SK-N-SH treated with all-trans-retinoic acid at 6 μM for 48 hours (cell line): ENCODE data around the gene ANKRD2.

Experiments used
- ATAC-seq: fragments of 200-7000 bp; cut with Tn5 transposase; 3 replicates; pipeline ENCODE4 v1.9.1; 2020; ENCODE audit warnings: mild to moderate bottlenecking, moderate library complexity
- BACH2 ChIP-seq: fragments of 250-450 bp; sonication (Bioruptor Pico); IDR thresholded peaks from 2 replicates; pipeline ENCODE4 v1.9.0; 2021; ENCODE audit warnings: mild to moderate bottlenecking, borderline replicate concordance
- CREB5 ChIP-seq: fragments of 250-450 bp; sonication (Bioruptor Pico); IDR thresholded peaks from 2 replicates; pipeline ENCODE4 v1.5.1; 2020; ENCODE audit warnings: low read depth, mild to moderate bottlenecking, moderate library complexity
- ESRRG ChIP-seq: fragments of 250-450 bp; sonication (Bioruptor Pico); IDR thresholded peaks from 2 replicates; pipeline ENCODE4 v1.6.1; 2021; ENCODE audit warnings: mild to moderate bottlenecking
- GLIS3 ChIP-seq: fragments of 250-450 bp; sonication (Bioruptor Pico); IDR thresholded peaks from 2 replicates; pipeline ENCODE4 v1.5.0; 2020; ENCODE audit warnings: mild to moderate bottlenecking, moderate library complexity
- OSR1 ChIP-seq: fragments of 250-450 bp; sonication (Bioruptor Pico); IDR thresholded peaks from 2 replicates; pipeline ENCODE4 v1.8.0; 2022; ENCODE audit warnings: moderate library complexity, mild to moderate bottlenecking, inconsistent platforms
- SNAI2 ChIP-seq: fragments of 250-450 bp; sonication (Bioruptor Pico); IDR thresholded peaks from 2 replicates; pipeline ENCODE4 v1.5.0; 2020; ENCODE audit warnings: mild to moderate bottlenecking, moderate library complexity
- TCF4 ChIP-seq: fragments of 250-450 bp; sonication (Bioruptor Pico); IDR thresholded peaks from 2 replicates; pipeline ENCODE4 v1.8.0; 2021; ENCODE audit warnings: mild to moderate bottlenecking, moderate library complexity, borderline replicate concordance
- TSHZ2 ChIP-seq: fragments of 250-450 bp; sonication (Bioruptor Pico); IDR thresholded peaks from 2 replicates; pipeline ENCODE4 v1.5.0; 2020; ENCODE audit warnings: mild to moderate bottlenecking, moderate library complexity
- ZC3H10 ChIP-seq: fragments of 250-450 bp; sonication (Bioruptor Pico); IDR thresholded peaks from 2 replicates; pipeline ENCODE4 v1.5.1; 2021; ENCODE audit warnings: mild to moderate bottlenecking, moderate library complexity
- ZFP3 ChIP-seq: fragments of 250-450 bp; sonication (Bioruptor Pico); IDR thresholded peaks from 2 replicates; pipeline ENCODE4 v1.5.0; 2020; ENCODE audit warnings: mild to moderate bottlenecking, moderate library complexity
- ZFP30 ChIP-seq: fragments of 450-650 bp; formaldehyde crosslinking; IDR thresholded peaks from 2 replicates; pipeline ENCODE4 v1.5.0; 2022; ENCODE audit warnings: mild to moderate bottlenecking, moderate library complexity
- ZNF565 ChIP-seq: fragments of 450-650 bp; formaldehyde crosslinking; conservative IDR thresholded peaks from 2 replicates; pipeline ENCODE4 v1.5.0; 2020; ENCODE audit warnings: low read depth, mild to moderate bottlenecking, moderate library complexity
- ZNF70 ChIP-seq: fragments of 450-650 bp; formaldehyde crosslinking; IDR thresholded peaks from 2 replicates; pipeline ENCODE4 v1.5.0; 2020; ENCODE audit warnings: mild to moderate bottlenecking, moderate library complexity
- TF ChIP-seq, protein P1 (sequence below): fragments of 250-450 bp; sonication (Bioruptor Pico); IDR thresholded peaks from 2 replicates; pipeline ENCODE4 v1.8.0; 2021; ENCODE audit warnings: low read depth, mild to moderate bottlenecking, moderate library complexity, borderline replicate concordance
- TF ChIP-seq, protein P2 (sequence below): fragments of 250-450 bp; sonication (Bioruptor Pico); IDR thresholded peaks from 2 replicates; pipeline ENCODE4 v1.5.1; 2021; ENCODE audit warnings: mild to moderate bottlenecking, moderate library complexity
- TF ChIP-seq, protein P3 (sequence below): fragments of 250-450 bp; sonication (Bioruptor Pico); IDR thresholded peaks from 2 replicates; pipeline ENCODE4 v1.8.0; 2020; ENCODE audit warnings: mild to moderate bottlenecking, moderate library complexity, borderline replicate concordance

Gene ANKRD2

DNA sequence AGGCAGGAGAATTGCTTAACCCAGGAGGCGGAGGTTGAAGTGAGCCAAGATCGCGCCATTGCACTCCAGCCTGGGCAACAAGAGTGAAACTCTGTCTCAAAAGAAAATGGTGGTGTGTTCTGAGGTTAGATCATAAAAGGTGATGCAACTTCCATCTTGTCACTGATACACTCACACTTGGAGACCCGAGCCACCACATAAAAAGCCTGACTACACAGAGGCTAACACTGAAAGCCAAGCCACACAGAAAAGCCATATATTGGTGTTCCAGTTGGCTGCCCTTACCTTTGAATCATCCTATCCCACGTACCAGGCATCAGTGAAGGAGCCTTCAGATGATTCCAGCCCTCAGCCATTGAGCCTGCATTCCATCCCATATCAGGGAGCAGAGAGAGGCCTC is 56.7 kb downstream of the ANKRD2 start (continued):
- no peak for TF ChIP-seq CREB5 (CRISPR knock-in tag)
- no peak for TF ChIP-seq SNAI2 (CRISPR knock-in tag)
- no peak for TF ChIP-seq ZFP30 (CRISPR knock-in tag)

GRCh38 chr10:97631098-97631497 is 58.5 kb downstream of the ANKRD2 start:
- no peak for ATAC-seq
- TF ChIP-seq OSR1 (no peak), BACH2 (CRISPR knock-in tag) (no peak), ZFP3 (CRISPR knock-in tag) (no peak), CREB5 (CRISPR knock-in tag) (no peak), ESRRG (CRISPR knock-in tag) (no peak), ZNF565 (CRISPR knock-in tag) (no peak), TSHZ2 (CRISPR knock-in tag) (no peak)
- TF ChIP-seq, protein P1, sequence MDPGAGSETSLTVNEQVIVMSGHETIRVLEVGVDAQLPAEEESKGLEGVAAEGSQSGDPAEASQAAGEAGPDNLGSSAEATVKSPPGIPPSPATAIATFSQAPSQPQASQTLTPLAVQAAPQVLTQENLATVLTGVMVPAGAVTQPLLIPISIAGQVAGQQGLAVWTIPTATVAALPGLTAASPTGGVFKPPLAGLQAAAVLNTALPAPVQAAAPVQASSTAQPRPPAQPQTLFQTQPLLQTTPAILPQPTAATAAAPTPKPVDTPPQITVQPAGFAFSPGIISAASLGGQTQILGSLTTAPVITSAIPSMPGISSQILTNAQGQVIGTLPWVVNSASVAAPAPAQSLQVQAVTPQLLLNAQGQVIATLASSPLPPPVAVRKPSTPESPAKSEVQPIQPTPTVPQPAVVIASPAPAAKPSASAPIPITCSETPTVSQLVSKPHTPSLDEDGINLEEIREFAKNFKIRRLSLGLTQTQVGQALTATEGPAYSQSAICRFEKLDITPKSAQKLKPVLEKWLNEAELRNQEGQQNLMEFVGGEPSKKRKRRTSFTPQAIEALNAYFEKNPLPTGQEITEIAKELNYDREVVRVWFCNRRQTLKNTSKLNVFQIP (CRISPR knock-in tag) = no peak
- TF ChIP-seq, all 23 proteins: peak for 0

DNA sequence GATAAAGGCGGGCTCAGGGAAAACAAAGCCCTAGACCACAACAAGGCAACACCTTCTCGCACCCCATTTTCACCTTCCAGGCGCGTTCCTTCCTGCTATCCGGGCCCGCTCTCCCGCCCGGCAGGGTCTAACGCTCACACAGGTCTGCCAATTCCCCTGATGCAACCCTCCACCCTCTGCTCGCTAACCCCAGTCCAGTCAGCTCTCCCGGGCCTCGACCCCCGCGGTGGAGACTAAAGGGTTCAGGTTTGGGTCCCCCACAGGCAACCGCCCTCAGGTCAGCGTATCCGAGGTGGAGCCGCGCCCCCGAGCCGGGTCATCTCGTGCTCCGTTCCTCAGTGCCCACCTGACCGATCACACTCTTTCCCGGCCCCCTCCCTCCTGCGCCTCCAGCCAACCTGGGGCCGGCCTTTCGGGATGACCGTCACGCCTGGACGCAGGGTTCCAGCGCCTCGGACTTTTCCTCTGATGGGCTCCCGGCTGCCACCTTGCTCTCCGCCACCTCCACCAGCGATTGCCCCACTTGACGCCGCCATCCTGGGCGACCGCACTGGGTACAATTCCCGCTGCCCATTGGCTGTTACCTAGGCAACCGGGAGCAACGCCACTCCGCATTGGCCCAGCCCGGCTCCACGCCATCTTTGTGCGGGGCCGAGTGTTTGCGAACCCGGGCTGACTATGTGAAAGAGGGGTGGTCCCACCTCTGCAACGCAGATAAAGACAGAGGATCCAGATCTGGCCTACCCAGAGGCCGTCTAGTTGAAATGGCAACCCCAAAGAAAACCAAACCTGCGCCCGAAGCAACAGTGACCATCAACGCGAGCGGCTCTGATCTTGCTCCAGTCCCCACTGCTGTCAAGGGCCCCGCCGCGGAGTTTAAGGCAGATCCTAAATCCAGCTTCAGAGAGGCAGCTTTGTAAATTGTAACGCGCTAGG is 60.6 kb downstream of the ANKRD2 start, which contains the start of gene MORN4:
TSS of gene MORN4 (minus strand) at position 552 of the 936 bp plus-strand sequence. CDS start 13,847 bp downstream, outside the sequence.
- TF ChIP-seq TCF4 (CRISPR knock-in tag) = no peak
- TF ChIP-seq, protein P2, sequence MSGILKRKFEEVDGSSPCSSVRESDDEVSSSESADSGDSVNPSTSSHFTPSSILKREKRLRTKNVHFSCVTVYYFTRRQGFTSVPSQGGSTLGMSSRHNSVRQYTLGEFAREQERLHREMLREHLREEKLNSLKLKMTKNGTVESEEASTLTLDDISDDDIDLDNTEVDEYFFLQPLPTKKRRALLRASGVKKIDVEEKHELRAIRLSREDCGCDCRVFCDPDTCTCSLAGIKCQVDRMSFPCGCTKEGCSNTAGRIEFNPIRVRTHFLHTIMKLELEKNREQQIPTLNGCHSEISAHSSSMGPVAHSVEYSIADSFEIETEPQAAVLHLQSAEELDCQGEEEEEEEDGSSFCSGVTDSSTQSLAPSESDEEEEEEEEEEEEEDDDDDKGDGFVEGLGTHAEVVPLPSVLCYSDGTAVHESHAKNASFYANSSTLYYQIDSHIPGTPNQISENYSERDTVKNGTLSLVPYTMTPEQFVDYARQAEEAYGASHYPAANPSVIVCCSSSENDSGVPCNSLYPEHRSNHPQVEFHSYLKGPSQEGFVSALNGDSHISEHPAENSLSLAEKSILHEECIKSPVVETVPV (CRISPR knock-in tag) = no peak
- no peak for TF ChIP-seq ZFP30 (CRISPR knock-in tag)
- no peak for TF ChIP-seq ZNF70 (CRISPR knock-in tag)
- no peak for TF ChIP-seq GLIS3
- peak; percentile 75; the same call in 1 of the 2 replicates for TF ChIP-seq SNAI2 (CRISPR knock-in tag)
- TF ChIP-seq ZC3H10 = no peak
- peak; percentile 49; the same call in 1 of the 2 replicates for TF ChIP-seq ZFP3 (CRISPR knock-in tag)
- TF ChIP-seq, protein P3, sequence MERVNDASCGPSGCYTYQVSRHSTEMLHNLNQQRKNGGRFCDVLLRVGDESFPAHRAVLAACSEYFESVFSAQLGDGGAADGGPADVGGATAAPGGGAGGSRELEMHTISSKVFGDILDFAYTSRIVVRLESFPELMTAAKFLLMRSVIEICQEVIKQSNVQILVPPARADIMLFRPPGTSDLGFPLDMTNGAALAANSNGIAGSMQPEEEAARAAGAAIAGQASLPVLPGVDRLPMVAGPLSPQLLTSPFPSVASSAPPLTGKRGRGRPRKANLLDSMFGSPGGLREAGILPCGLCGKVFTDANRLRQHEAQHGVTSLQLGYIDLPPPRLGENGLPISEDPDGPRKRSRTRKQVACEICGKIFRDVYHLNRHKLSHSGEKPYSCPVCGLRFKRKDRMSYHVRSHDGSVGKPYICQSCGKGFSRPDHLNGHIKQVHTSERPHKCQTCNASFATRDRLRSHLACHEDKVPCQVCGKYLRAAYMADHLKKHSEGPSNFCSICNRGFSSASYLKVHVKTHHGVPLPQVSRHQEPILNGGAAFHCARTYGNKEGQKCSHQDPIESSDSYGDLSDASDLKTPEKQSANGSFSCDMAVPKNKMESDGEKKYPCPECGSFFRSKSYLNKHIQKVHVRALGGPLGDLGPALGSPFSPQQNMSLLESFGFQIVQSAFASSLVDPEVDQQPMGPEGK = no peak
- peak; percentile 99 for ATAC-seq
